ENCODE results near the gene SLC6A18. TPM values are rescaled to one million over a fixed set of nuclear protein-coding genes. Genes with fewer than 3 reads are reported as not detected.

Gene SLC6A18
- polyA plus RNA-seq, 1 of the 3 experiments (the other 2 are of a cell fraction), result not detected

- Histone ChIP-seq H3K79me2 (ENCODE audit: insufficient read depth) (no peaks in the 10 kb centered on the region), H3K4me3 (ENCODE audit: low read depth in 2 of 2, low read length in 1 of 2) (no peak overlapping the region), H3K9ac (no peak overlapping the region), H4K20me1 (ENCODE audit: insufficient read depth) (no peaks in the 10 kb centered on the region), H3K9me2 (no peaks in the 10 kb centered on the region), H3K9me3 (no peaks in the 10 kb centered on the region), H3K4me1 (ENCODE audit: control insufficient read depth in 1 of 2, insufficient read depth in 2 of 2, low read depth in 1 of 2, low read length in 1 of 2) (peaks cover 0 to 20% of the 10 kb centered on the region in 2 experiments; a peak in 1 of 4 replicates), H3K4me2 (no peak overlapping the region), H3K36me3 (replicated peaks in 1 of 2; ENCODE audit: control insufficient read depth in 1 of 2, insufficient read depth in 2 of 2, low read length in 1 of 2) (no peaks in the 10 kb centered on the region), H3F3A (replicated peaks; ENCODE audit: insufficient read depth) (peaks cover 6% of the 10 kb centered on the region), H2AFZ (ENCODE audit: low read depth) (no peak overlapping the region), H3K27ac (ENCODE audit: low read depth in 2 of 2, low read length in 1 of 2) (no peak overlapping the region), H3K27me3 (ENCODE audit: insufficient read depth) (0 out of 2 replicates have a peak, but pooled peaks cover 6% of the 10 kb centered on the region)
- ChIA-PET CTCF (interaction anchor here (1.3 to 6.5 kb wide), 3 partner anchors 13 to 19 kb away, joined by 6 to 76 read pairs (median 41); no protein-coding TSS in a partner anchor), POLR2A (no interaction called here)
- DNase-seq, result no peak
- TF ChIP-seq, protein P1, sequence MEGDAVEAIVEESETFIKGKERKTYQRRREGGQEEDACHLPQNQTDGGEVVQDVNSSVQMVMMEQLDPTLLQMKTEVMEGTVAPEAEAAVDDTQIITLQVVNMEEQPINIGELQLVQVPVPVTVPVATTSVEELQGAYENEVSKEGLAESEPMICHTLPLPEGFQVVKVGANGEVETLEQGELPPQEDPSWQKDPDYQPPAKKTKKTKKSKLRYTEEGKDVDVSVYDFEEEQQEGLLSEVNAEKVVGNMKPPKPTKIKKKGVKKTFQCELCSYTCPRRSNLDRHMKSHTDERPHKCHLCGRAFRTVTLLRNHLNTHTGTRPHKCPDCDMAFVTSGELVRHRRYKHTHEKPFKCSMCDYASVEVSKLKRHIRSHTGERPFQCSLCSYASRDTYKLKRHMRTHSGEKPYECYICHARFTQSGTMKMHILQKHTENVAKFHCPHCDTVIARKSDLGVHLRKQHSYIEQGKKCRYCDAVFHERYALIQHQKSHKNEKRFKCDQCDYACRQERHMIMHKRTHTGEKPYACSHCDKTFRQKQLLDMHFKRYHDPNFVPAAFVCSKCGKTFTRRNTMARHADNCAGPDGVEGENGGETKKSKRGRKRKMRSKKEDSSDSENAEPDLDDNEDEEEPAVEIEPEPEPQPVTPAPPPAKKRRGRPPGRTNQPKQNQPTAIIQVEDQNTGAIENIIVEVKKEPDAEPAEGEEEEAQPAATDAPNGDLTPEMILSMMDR (IDR thresholded peaks at IDR 0.05), result no peak
- TF ChIP-seq POLR2AphosphoS5 (IDR thresholded peaks at IDR 0.05; ENCODE audit: low read depth, low read length), result no peak
- TF ChIP-seq FOSL2 (IDR thresholded peaks at IDR 0.05; ENCODE audit: borderline replicate concordance, low read depth), result no peak
- TF ChIP-seq GATA2 (CRISPR knock-in tag; IDR thresholded peaks at IDR 0.05), result no peak
- TF ChIP-seq, protein P2, sequence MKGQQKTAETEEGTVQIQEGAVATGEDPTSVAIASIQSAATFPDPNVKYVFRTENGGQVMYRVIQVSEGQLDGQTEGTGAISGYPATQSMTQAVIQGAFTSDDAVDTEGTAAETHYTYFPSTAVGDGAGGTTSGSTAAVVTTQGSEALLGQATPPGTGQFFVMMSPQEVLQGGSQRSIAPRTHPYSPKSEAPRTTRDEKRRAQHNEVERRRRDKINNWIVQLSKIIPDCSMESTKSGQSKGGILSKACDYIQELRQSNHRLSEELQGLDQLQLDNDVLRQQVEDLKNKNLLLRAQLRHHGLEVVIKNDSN (IDR thresholded peaks at IDR 0.05; ENCODE audit: borderline replicate concordance, low read depth), result no peak
- no peak for TF ChIP-seq ZBTB33 (IDR thresholded peaks at IDR 0.05; ENCODE audit: borderline replicate concordance, low read depth)
- no peak for TF ChIP-seq GABPA (IDR thresholded peaks at IDR 0.05; ENCODE audit: low read depth)
- TF ChIP-seq TAF1 (IDR thresholded peaks at IDR 0.05; ENCODE audit: borderline replicate concordance, low read depth, low read length), result no peak
- no peak for TF ChIP-seq MEF2A (IDR thresholded peaks at IDR 0.05; ENCODE audit: borderline replicate concordance, low read depth)
- TF ChIP-seq YY1 (IDR thresholded peaks at IDR 0.05; ENCODE audit: low read depth), result no peak
- 44% methylated on average over 2 of the region's 18 CpGs for whole genome bisulfite sequencing (ENCODE audit: low lambda C conversion rate)
Measured at GRCh38 chr5:1187234-1187949, 37.8 kb upstream of the SLC6A18 start.

DNA sequence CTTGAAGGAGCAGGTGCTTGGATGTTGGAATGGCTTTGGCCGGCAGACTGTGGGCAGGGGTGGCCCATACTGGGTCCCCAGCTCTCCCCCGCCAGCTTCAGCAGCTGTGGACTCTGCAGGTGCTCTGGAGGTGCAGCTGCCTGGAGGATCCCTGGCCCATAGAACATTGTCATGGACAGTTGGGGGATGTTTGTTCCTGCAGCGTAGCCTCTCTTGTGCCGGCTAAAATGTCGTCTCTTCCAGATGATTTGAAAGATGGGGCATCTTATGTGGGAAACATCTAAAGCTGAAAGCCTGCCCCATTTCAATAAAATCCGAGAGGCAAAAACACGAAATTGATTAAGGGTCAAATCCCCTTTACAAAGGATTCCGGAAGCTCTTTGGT, 37.2 kb upstream of the SLC6A18 start:
- Histone ChIP-seq H3K4me2 (no peak overlapping the region), H4K20me1 (ENCODE audit: insufficient read depth) (no peaks in the 10 kb centered on the region), H3K79me2 (ENCODE audit: insufficient read depth) (no peaks in the 10 kb centered on the region), H3K9me3 (no peaks in the 10 kb centered on the region), H3K9ac (no peak overlapping the region), H3K36me3 (replicated peaks in 1 of 2; ENCODE audit: control insufficient read depth in 1 of 2, insufficient read depth in 2 of 2, low read length in 1 of 2) (no peaks in the 10 kb centered on the region), H2AFZ (ENCODE audit: low read depth) (no peak overlapping the region), H3K4me1 (ENCODE audit: control insufficient read depth in 1 of 2, insufficient read depth in 2 of 2, low read depth in 1 of 2, low read length in 1 of 2) (peaks cover 0 to 20% of the 10 kb centered on the region in 2 experiments; a peak in 1 of 4 replicates), H3K27ac (ENCODE audit: low read depth in 2 of 2, low read length in 1 of 2) (no peak overlapping the region), H3K4me3 (ENCODE audit: low read depth in 2 of 2, low read length in 1 of 2) (no peak overlapping the region), H3K27me3 (ENCODE audit: insufficient read depth) (0 out of 2 replicates have a peak, but pooled peaks cover 6% of the 10 kb centered on the region), H3K9me2 (no peaks in the 10 kb centered on the region), H3F3A (replicated peaks; ENCODE audit: insufficient read depth) (peaks cover 6% of the 10 kb centered on the region)
- WGBS (ENCODE audit: low lambda C conversion rate), result 65% methylated on average over 7 of the region's 8 CpGs
- POLR2A ChIA-PET, result no interaction called here
- DNase-seq, result no peak
- CTCF ChIA-PET, result interaction anchor here (1.3 to 6.5 kb wide), 2 partner anchors 17 to 19 kb away, joined by 6 to 41 read pairs; no protein-coding TSS in a partner anchor
- TF ChIP-seq FOSL2 (IDR thresholded peaks at IDR 0.05; ENCODE audit: borderline replicate concordance, low read depth) (no peak), RCOR1 (IDR thresholded peaks at IDR 0.05; ENCODE audit: low read length) (no peak), NFIC (IDR thresholded peaks at IDR 0.05; ENCODE audit: borderline replicate concordance) (no peak), EZH2phosphoT487 (IDR thresholded peaks at IDR 0.05; ENCODE audit: borderline replicate concordance, low read depth) (no peak), NRF1 (IDR thresholded peaks at IDR 0.05; ENCODE audit: low read depth, low read length) (no peak), FOXM1 (IDR thresholded peaks at IDR 0.05; ENCODE audit: low read depth) (no peak), GATA2 (CRISPR knock-in tag; IDR thresholded peaks at IDR 0.05) (no peak)
- TF ChIP-seq, protein P3, sequence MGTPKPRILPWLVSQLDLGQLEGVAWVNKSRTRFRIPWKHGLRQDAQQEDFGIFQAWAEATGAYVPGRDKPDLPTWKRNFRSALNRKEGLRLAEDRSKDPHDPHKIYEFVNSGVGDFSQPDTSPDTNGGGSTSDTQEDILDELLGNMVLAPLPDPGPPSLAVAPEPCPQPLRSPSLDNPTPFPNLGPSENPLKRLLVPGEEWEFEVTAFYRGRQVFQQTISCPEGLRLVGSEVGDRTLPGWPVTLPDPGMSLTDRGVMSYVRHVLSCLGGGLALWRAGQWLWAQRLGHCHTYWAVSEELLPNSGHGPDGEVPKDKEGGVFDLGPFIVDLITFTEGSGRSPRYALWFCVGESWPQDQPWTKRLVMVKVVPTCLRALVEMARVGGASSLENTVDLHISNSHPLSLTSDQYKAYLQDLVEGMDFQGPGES (IDR thresholded peaks at IDR 0.05; ENCODE audit: low read depth, low read length), result no peak
- TF ChIP-seq, protein P4, sequence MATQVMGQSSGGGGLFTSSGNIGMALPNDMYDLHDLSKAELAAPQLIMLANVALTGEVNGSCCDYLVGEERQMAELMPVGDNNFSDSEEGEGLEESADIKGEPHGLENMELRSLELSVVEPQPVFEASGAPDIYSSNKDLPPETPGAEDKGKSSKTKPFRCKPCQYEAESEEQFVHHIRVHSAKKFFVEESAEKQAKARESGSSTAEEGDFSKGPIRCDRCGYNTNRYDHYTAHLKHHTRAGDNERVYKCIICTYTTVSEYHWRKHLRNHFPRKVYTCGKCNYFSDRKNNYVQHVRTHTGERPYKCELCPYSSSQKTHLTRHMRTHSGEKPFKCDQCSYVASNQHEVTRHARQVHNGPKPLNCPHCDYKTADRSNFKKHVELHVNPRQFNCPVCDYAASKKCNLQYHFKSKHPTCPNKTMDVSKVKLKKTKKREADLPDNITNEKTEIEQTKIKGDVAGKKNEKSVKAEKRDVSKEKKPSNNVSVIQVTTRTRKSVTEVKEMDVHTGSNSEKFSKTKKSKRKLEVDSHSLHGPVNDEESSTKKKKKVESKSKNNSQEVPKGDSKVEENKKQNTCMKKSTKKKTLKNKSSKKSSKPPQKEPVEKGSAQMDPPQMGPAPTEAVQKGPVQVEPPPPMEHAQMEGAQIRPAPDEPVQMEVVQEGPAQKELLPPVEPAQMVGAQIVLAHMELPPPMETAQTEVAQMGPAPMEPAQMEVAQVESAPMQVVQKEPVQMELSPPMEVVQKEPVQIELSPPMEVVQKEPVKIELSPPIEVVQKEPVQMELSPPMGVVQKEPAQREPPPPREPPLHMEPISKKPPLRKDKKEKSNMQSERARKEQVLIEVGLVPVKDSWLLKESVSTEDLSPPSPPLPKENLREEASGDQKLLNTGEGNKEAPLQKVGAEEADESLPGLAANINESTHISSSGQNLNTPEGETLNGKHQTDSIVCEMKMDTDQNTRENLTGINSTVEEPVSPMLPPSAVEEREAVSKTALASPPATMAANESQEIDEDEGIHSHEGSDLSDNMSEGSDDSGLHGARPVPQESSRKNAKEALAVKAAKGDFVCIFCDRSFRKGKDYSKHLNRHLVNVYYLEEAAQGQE (IDR thresholded peaks at IDR 0.05; ENCODE audit: low read depth, low read length), result no peak

Data from SK-N-SH (cell line).